ENCODE data around the gene SYNE1. TPM values are rescaled to one million over a fixed set of nuclear protein-coding genes. Genes with fewer than 3 reads are reported as not detected.

Gene SYNE1
- total and polyA plus RNA-seq, 10 of the 15 experiments (the other 5 are each of a cell fraction or from before 2014, with no cell fraction given), result 2.3 to 28.7 (median 14.1) TPM

DNA sequence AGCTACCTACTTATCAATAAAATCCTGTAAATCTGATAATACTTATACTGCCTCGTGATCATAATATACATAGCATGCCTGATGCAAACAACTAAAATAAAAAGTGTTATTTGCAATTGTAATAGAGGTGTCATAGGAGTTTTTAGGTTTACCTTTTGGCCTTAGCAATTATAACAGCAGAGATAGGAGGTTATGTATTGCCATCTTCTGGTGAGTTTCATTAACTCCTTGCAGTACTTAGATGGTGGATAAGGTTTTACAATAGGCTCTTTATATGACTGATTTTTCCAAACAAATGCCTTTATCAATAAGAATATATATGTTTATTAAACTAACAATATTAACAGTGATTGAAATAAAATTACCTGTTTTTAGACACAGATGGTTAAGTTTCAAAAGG is 32.7 kb upstream of the SYNE1 start:
- H3K4me1 ChIP-seq (ENCODE audit: control insufficient read depth, insufficient read depth, low read length), result no peaks in the 10 kb centered on the region
- no peaks in the 10 kb centered on the region for H3K79me2 ChIP-seq (ENCODE audit: control insufficient read depth, insufficient read depth, low read length)
- in situ Hi-C loops (cut with MboI), result no loop called here
- ChIA-PET POLR2A (no interaction called here), CTCF (interaction anchor here (0.9 to 2.2 kb wide), 3 partner anchors 18 to 119 kb away, joined by 3 to 6 read pairs (median 6); no protein-coding TSS in a partner anchor), SMC1A (ENCODE audit: uncharacterized antibody, unreplicated experiment) (no interaction called here), RAD21 (ENCODE audit: unreplicated experiment) (interaction anchor here (1.4 kb wide), 1 partner anchor 116 kb away, joined by 3 read pairs; no protein-coding TSS in a partner anchor)
- H3K9ac ChIP-seq (ENCODE audit: control insufficient read depth, insufficient read depth, low read length), result no peak overlapping the region
- no peaks in the 10 kb centered on the region for H3K27me3 ChIP-seq (replicated peaks in 1 of 2; ENCODE audit: control insufficient read depth in 2 of 2, insufficient read depth in 2 of 2, low read length in 1 of 2)
- H3K9me3 ChIP-seq (replicated peaks; ENCODE audit: control insufficient read depth, insufficient read depth, low read length), result no peaks in the 10 kb centered on the region
- no peak overlapping the region for H3K4me2 ChIP-seq (ENCODE audit: control insufficient read depth, insufficient read depth)
- H3K36me3 ChIP-seq (ENCODE audit: control insufficient read depth in 2 of 2, insufficient read depth in 2 of 2, low read length in 1 of 2), result no peaks in the 10 kb centered on the region
- WGBS (ENCODE audit: insufficient coverage, insufficient replicate concordance, low lambda C conversion rate, missing lambda C conversion rate), result 0% methylated on average over 1 of the region's 1 CpG
- no peak overlapping the region for H3K4me3 ChIP-seq
- TF ChIP-seq BCL11A (IDR thresholded peaks at IDR 0.05; ENCODE audit: low read depth, low read length), result no peak
- peak; percentile 47 for TF ChIP-seq RAD21 (IDR thresholded peaks at IDR 0.05; ENCODE audit: insufficient read depth, low read depth, low read length)
- no peak for TF ChIP-seq MXI1 (IDR thresholded peaks at IDR 0.05; ENCODE audit: low read depth, low read length)
- TF ChIP-seq, protein P1, sequence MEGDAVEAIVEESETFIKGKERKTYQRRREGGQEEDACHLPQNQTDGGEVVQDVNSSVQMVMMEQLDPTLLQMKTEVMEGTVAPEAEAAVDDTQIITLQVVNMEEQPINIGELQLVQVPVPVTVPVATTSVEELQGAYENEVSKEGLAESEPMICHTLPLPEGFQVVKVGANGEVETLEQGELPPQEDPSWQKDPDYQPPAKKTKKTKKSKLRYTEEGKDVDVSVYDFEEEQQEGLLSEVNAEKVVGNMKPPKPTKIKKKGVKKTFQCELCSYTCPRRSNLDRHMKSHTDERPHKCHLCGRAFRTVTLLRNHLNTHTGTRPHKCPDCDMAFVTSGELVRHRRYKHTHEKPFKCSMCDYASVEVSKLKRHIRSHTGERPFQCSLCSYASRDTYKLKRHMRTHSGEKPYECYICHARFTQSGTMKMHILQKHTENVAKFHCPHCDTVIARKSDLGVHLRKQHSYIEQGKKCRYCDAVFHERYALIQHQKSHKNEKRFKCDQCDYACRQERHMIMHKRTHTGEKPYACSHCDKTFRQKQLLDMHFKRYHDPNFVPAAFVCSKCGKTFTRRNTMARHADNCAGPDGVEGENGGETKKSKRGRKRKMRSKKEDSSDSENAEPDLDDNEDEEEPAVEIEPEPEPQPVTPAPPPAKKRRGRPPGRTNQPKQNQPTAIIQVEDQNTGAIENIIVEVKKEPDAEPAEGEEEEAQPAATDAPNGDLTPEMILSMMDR (IDR thresholded peaks at IDR 0.05 in 2 of 3, conservative IDR thresholded peaks at IDR 0.05 in 1 of 3; ENCODE audit: control insufficient read depth in 2 of 3, extremely low read depth in 1 of 3, insufficient read depth in 1 of 3, low read depth in 3 of 3, low read length in 3 of 3), result peak in 1 of 3 experiments; percentile 22; a peak in 2 of 6 replicates
- H3K27ac ChIP-seq (ENCODE audit: control insufficient read depth, insufficient read depth), result no peak overlapping the region
- intact Hi-C loops (cut with micrococcal nuclease; ENCODE audit: unreplicated experiment), result loop anchor here (1.0 kb wide), 1 partner anchor 118 kb away; no protein-coding TSS in a partner anchor
- DNase-seq (ENCODE audit: low read depth, low spot score) (no peak), FAIRE-seq (no peak), ATAC-seq (peak; percentile 65)
- H4K20me1 ChIP-seq (ENCODE audit: control insufficient read depth, insufficient read depth), result no peaks in the 10 kb centered on the region
- no peak overlapping the region for H2AFZ ChIP-seq (ENCODE audit: control insufficient read depth, low read depth, low read length)
- BruUV-seq (replicated peaks), result no TSS peak

DNA sequence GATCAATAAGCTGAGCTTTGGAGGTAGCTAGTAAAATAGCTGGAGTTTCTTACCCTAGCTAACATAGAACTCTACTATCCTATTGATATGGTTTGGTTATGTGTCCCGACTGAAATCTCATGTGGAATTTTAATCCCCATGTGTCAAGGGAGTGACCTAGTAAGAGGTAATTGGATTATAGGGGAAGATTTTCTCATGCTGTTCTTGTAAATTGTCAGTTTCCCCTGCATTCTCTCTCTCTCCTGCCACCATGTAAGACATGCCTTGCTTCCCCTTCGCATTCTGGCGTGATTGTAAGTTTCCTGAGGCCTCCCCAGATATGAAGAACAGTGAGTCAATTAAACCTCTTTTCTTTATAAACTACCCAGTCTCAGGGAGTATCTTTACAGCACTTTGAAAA is 24.6 kb upstream of the SYNE1 start:
- POLR2A ChIA-PET, result no interaction called here
- in situ Hi-C loops (cut with MboI), result no loop called here
- BruUV-seq (replicated peaks), result no TSS peak
- SMC1A ChIA-PET (ENCODE audit: uncharacterized antibody, unreplicated experiment), result no interaction called here
- no peaks in the 10 kb centered on the region for H3K4me1 ChIP-seq (ENCODE audit: control insufficient read depth, insufficient read depth, low read length)
- RAD21 ChIA-PET (ENCODE audit: unreplicated experiment), result no interaction called here
- H3K4me3 ChIP-seq, result no peak overlapping the region
- H3K79me2 ChIP-seq (ENCODE audit: control insufficient read depth, insufficient read depth, low read length), result no peaks in the 10 kb centered on the region
- no peak overlapping the region for H3K9ac ChIP-seq (ENCODE audit: control insufficient read depth, insufficient read depth, low read length)
- H3K4me2 ChIP-seq (ENCODE audit: control insufficient read depth, insufficient read depth), result no peak overlapping the region
- DNase-seq (ENCODE audit: low read depth, low spot score), result no peak
- no peak overlapping the region for H2AFZ ChIP-seq (ENCODE audit: control insufficient read depth, low read depth, low read length)
- CTCF ChIA-PET, result no interaction called here
- H3K36me3 ChIP-seq (ENCODE audit: control insufficient read depth in 2 of 2, insufficient read depth in 2 of 2, low read length in 1 of 2), result no peaks in the 10 kb centered on the region
- WGBS (ENCODE audit: insufficient coverage, insufficient replicate concordance, low lambda C conversion rate, missing lambda C conversion rate), result 29% methylated on average over 3 of the region's 3 CpGs
- no peak for ATAC-seq
- no peaks in the 10 kb centered on the region; a peak in 1 of 4 replicates for H3K27me3 ChIP-seq (replicated peaks in 1 of 2; ENCODE audit: control insufficient read depth in 2 of 2, insufficient read depth in 2 of 2, low read length in 1 of 2)
- H4K20me1 ChIP-seq (ENCODE audit: control insufficient read depth, insufficient read depth), result no peaks in the 10 kb centered on the region
- H3K27ac ChIP-seq (ENCODE audit: control insufficient read depth, insufficient read depth), result no peak overlapping the region
- H3K9me3 ChIP-seq (replicated peaks; ENCODE audit: control insufficient read depth, insufficient read depth, low read length), result no peaks in the 10 kb centered on the region
- no peak for FAIRE-seq
- intact Hi-C loops (cut with micrococcal nuclease; ENCODE audit: unreplicated experiment), result no loop called here
- TF ChIP-seq RELA (IDR thresholded peaks at IDR 0.05; ENCODE audit: borderline replicate concordance, partially characterized antibody), result no peak
- no peak for TF ChIP-seq RAD51 (IDR thresholded peaks at IDR 0.05)
- no peak for TF ChIP-seq FOXK2 (IDR thresholded peaks at IDR 0.05)
- TF ChIP-seq JUND (IDR thresholded peaks at IDR 0.05; ENCODE audit: low read depth, low read length), result no peak
- TF ChIP-seq, protein P2, sequence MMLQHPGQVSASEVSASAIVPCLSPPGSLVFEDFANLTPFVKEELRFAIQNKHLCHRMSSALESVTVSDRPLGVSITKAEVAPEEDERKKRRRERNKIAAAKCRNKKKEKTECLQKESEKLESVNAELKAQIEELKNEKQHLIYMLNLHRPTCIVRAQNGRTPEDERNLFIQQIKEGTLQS (IDR thresholded peaks at IDR 0.05; ENCODE audit: borderline replicate concordance, extremely low read depth, low read depth, low read length), result no peak
- TF ChIP-seq NR2F1 (conservative IDR thresholded peaks at IDR 0.05), result no peak
- no peak for TF ChIP-seq SMAD5 (IDR thresholded peaks at IDR 0.05; ENCODE audit: low read depth)
- TF ChIP-seq, protein P3, sequence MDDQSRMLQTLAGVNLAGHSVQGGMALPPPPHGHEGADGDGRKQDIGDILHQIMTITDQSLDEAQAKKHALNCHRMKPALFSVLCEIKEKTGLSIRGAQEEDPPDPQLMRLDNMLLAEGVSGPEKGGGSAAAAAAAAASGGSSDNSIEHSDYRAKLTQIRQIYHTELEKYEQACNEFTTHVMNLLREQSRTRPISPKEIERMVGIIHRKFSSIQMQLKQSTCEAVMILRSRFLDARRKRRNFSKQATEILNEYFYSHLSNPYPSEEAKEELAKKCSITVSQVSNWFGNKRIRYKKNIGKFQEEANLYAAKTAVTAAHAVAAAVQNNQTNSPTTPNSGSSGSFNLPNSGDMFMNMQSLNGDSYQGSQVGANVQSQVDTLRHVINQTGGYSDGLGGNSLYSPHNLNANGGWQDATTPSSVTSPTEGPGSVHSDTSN (IDR thresholded peaks at IDR 0.05; ENCODE audit: insufficient replicate concordance, low read depth, low read length), result no peak
- TF ChIP-seq NBN (IDR thresholded peaks at IDR 0.05), result no peak
- no peak for TF ChIP-seq RFX5 (IDR thresholded peaks at IDR 0.05; ENCODE audit: low read depth, low read length)
- no peak for TF ChIP-seq CEBPB (IDR thresholded peaks at IDR 0.05; ENCODE audit: borderline replicate concordance in 1 of 2, low read depth in 2 of 2, low read length in 2 of 2)
- no peak for TF ChIP-seq TARDBP (IDR thresholded peaks at IDR 0.05; ENCODE audit: borderline replicate concordance)
- no peak for TF ChIP-seq HDGF (IDR thresholded peaks at IDR 0.05)
